ENCODE data around the gene PDE10A. TPM values are rescaled to one million over a fixed set of nuclear protein-coding genes. Genes with fewer than 3 reads are reported as not detected.

PDE10A gene
- total RNA-seq, 1 experiment from 2014 or later: 2.1 TPM

DNA sequence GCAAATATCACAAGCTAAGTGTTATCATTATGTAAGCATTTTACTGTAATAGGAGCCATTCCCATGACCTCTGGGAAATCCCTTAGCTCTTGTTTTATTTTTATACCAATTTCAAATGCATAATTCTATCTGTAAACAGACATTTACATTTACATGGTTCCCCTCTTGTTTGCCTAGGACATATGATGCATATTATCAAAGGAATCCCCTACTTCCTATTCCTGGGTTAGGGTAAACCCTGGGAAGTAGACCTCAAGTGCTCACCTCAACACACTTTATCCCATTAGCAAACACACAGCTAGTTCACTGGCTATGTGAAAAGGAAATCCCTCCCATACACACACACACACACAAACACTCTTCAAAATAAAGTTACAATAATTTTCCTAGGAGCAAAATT, 27.1 kb downstream of the PDE10A start:
- Histone ChIP-seq H4K20me1 (ENCODE audit: low read length) (no peaks in the 10 kb centered on the region), H3K9me2 (replicated peaks; ENCODE audit: low read length) (no peaks in the 10 kb centered on the region), H3K4me2 (ENCODE audit: low read length) (no peak overlapping the region), H3K4me1 (ENCODE audit: insufficient read depth, low read length) (no peaks in the 10 kb centered on the region), H3K27me3 (ENCODE audit: low read length) (no peaks in the 10 kb centered on the region), H3K36me3 (ENCODE audit: low read depth, low read length) (no peaks in the 10 kb centered on the region), H3F3A (ENCODE audit: low read length, unreplicated experiment) (no peaks in the 10 kb centered on the region), H2AFZ (ENCODE audit: low read length) (no peak overlapping the region), H3K9me3 (ENCODE audit: low read length) (no peaks in the 10 kb centered on the region), H3K27ac (ENCODE audit: low read length) (no peak overlapping the region), H3K79me2 (ENCODE audit: low read length) (no peaks in the 10 kb centered on the region), H3K9ac (ENCODE audit: low read length) (no peak overlapping the region), H3K4me3 (ENCODE audit: low read length) (no peak overlapping the region)
- intact Hi-C loops (cut with micrococcal nuclease): loop anchor here (10.0 kb wide), 1 partner anchor 51 kb away; no protein-coding TSS in a partner anchor
- DNase-seq (no peak), ATAC-seq (no peak)
- CTCF ChIA-PET: no interaction called here
- TF ChIP-seq EZH2phosphoT487 (IDR thresholded peaks at IDR 0.05; ENCODE audit: borderline replicate concordance, low read length): no peak
- TF ChIP-seq, protein P1, sequence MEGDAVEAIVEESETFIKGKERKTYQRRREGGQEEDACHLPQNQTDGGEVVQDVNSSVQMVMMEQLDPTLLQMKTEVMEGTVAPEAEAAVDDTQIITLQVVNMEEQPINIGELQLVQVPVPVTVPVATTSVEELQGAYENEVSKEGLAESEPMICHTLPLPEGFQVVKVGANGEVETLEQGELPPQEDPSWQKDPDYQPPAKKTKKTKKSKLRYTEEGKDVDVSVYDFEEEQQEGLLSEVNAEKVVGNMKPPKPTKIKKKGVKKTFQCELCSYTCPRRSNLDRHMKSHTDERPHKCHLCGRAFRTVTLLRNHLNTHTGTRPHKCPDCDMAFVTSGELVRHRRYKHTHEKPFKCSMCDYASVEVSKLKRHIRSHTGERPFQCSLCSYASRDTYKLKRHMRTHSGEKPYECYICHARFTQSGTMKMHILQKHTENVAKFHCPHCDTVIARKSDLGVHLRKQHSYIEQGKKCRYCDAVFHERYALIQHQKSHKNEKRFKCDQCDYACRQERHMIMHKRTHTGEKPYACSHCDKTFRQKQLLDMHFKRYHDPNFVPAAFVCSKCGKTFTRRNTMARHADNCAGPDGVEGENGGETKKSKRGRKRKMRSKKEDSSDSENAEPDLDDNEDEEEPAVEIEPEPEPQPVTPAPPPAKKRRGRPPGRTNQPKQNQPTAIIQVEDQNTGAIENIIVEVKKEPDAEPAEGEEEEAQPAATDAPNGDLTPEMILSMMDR (conservative IDR thresholded peaks at IDR 0.05; ENCODE audit: low read depth, low read length): no peak
- TF ChIP-seq EZH2 (IDR thresholded peaks at IDR 0.05; ENCODE audit: low read length, unreplicated experiment): no peak
- POLR2A ChIA-PET (ENCODE audit: unreplicated experiment): no interaction called here
- no TSS peak for BruUV-seq (replicated peaks)

- H3K79me2 ChIP-seq (ENCODE audit: low read length): no peaks in the 10 kb centered on the region
- no peak for ATAC-seq
- H3K27me3 ChIP-seq (ENCODE audit: low read length): no peaks in the 10 kb centered on the region
- no peak overlapping the region for H3K27ac ChIP-seq (ENCODE audit: low read length)
- H3K36me3 ChIP-seq (ENCODE audit: low read depth, low read length): no peaks in the 10 kb centered on the region
- no peak overlapping the region for H3K4me2 ChIP-seq (ENCODE audit: low read length)
- H3K4me1 ChIP-seq (ENCODE audit: insufficient read depth, low read length): peaks cover 10% of the 10 kb centered on the region
- ChIA-PET CTCF (no interaction called here), POLR2A (ENCODE audit: unreplicated experiment) (no interaction called here)
- DNase-seq: no peak
- TF ChIP-seq EZH2 (IDR thresholded peaks at IDR 0.05; ENCODE audit: low read length, unreplicated experiment) (no peak), EZH2phosphoT487 (IDR thresholded peaks at IDR 0.05; ENCODE audit: borderline replicate concordance, low read length) (no peak)
- TF ChIP-seq, protein P1 (conservative IDR thresholded peaks at IDR 0.05; ENCODE audit: low read depth, low read length): no peak
- no peak overlapping the region for H2AFZ ChIP-seq (ENCODE audit: low read length)
- H3K9me2 ChIP-seq (replicated peaks; ENCODE audit: low read length): no peaks in the 10 kb centered on the region
- no peak overlapping the region for H3K9ac ChIP-seq (ENCODE audit: low read length)
- no TSS peak for BruUV-seq (replicated peaks)
- no peaks in the 10 kb centered on the region for H3K9me3 ChIP-seq (ENCODE audit: low read length)
- no peaks in the 10 kb centered on the region for H3F3A ChIP-seq (ENCODE audit: low read length, unreplicated experiment)
- intact Hi-C loops (cut with micrococcal nuclease): loop anchor here (10.0 kb wide), 1 partner anchor 49 kb away; no protein-coding TSS in a partner anchor
- no peak overlapping the region for H3K4me3 ChIP-seq (ENCODE audit: low read length)
- no peaks in the 10 kb centered on the region for H4K20me1 ChIP-seq (ENCODE audit: low read length)
Observed at GRCh38 chr6:165634101-165634880, 28.8 kb downstream of the PDE10A start.

- Histone ChIP-seq H3K9me3 (ENCODE audit: low read length) (no peaks in the 10 kb centered on the region), H4K20me1 (ENCODE audit: low read length) (no peaks in the 10 kb centered on the region), H3K36me3 (ENCODE audit: low read depth, low read length) (no peaks in the 10 kb centered on the region), H3K4me2 (ENCODE audit: low read length) (no peak overlapping the region), H2AFZ (ENCODE audit: low read length) (no peak overlapping the region), H3K27ac (ENCODE audit: low read length) (no peak overlapping the region), H3K9me2 (replicated peaks; ENCODE audit: low read length) (no peaks in the 10 kb centered on the region), H3K4me1 (ENCODE audit: insufficient read depth, low read length) (peaks cover 10% of the 10 kb centered on the region), H3F3A (ENCODE audit: low read length, unreplicated experiment) (no peaks in the 10 kb centered on the region), H3K27me3 (ENCODE audit: low read length) (no peaks in the 10 kb centered on the region), H3K9ac (ENCODE audit: low read length) (no peak overlapping the region), H3K4me3 (ENCODE audit: low read length) (no peak overlapping the region), H3K79me2 (ENCODE audit: low read length) (no peaks in the 10 kb centered on the region)
- TF ChIP-seq EZH2 (IDR thresholded peaks at IDR 0.05; ENCODE audit: low read length, unreplicated experiment) (no peak), EZH2phosphoT487 (IDR thresholded peaks at IDR 0.05; ENCODE audit: borderline replicate concordance, low read length) (no peak)
- TF ChIP-seq, protein P1 (conservative IDR thresholded peaks at IDR 0.05; ENCODE audit: low read depth, low read length): no peak
- ChIA-PET CTCF (interaction anchor here (0.6 kb wide), 1 partner anchor 585 kb away, joined by 3 read pairs; no protein-coding TSS in a partner anchor), POLR2A (ENCODE audit: unreplicated experiment) (interaction anchor here (0.7 kb wide), 1 partner anchor 215 kb away, joined by 3 read pairs; no protein-coding TSS in a partner anchor)
- no TSS peak for BruUV-seq (replicated peaks)
- intact Hi-C loops (cut with micrococcal nuclease): loop anchor here (10.0 kb wide), 1 partner anchor 47 kb away; no protein-coding TSS in a partner anchor
- ATAC-seq (no peak), DNase-seq (no peak)
Observed at GRCh38 chr6:165632194-165632593, 30.8 kb downstream of the PDE10A start.

All from PC-3 (cell line).